ENCODE data around the gene DNAH10.

DNA sequence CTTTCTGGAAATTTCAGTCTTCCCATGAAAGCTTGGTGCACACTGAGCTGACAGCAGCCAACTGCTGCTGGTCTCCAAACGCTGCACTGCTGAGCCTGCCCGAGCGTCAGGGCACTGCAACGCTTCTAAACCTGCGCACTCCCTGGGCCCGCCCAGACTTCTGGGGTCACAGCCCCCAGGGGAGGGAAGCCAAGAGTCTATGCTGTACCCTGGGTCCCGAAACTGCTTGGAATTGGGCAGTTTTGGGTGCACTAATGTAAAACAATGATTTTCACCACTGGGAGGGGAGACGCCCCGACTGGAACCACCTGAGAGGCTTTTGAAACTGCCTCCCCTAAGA lies 178.5 kb downstream of the DNAH10 start:
- TF ChIP-seq, protein P1, sequence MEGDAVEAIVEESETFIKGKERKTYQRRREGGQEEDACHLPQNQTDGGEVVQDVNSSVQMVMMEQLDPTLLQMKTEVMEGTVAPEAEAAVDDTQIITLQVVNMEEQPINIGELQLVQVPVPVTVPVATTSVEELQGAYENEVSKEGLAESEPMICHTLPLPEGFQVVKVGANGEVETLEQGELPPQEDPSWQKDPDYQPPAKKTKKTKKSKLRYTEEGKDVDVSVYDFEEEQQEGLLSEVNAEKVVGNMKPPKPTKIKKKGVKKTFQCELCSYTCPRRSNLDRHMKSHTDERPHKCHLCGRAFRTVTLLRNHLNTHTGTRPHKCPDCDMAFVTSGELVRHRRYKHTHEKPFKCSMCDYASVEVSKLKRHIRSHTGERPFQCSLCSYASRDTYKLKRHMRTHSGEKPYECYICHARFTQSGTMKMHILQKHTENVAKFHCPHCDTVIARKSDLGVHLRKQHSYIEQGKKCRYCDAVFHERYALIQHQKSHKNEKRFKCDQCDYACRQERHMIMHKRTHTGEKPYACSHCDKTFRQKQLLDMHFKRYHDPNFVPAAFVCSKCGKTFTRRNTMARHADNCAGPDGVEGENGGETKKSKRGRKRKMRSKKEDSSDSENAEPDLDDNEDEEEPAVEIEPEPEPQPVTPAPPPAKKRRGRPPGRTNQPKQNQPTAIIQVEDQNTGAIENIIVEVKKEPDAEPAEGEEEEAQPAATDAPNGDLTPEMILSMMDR (IDR thresholded peaks at IDR 0.05; ENCODE audit: low read depth, low read length): no peak
- no peak for TF ChIP-seq POLR2A (IDR thresholded peaks at IDR 0.05; ENCODE audit: extremely low read depth, insufficient read length)
- TF ChIP-seq, protein P2, sequence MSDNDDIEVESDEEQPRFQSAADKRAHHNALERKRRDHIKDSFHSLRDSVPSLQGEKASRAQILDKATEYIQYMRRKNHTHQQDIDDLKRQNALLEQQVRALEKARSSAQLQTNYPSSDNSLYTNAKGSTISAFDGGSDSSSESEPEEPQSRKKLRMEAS (IDR thresholded peaks at IDR 0.05; ENCODE audit: low read depth, low read length): no peak

All from NB4 (cell line).